Fibroblast of mammary gland (primary cell): ENCODE results near the gene NKD1.

Experiments used
- DNase-seq: peaks from one replicate; pipeline ENCODE4 v3.0.0-alpha.2; 2010; ENCODE audit warnings: low read depth
- H3K4me3 ChIP-seq: 2 replicates; pipeline ENCODE4 v1.5.1; 2011; ENCODE audit warnings: low read depth, mild to moderate bottlenecking, low read length, moderate library complexity; ENCODE audit not compliant: control insufficient read depth
- TF ChIP-seq, protein P1 (sequence below): conservative IDR thresholded peaks from 2 replicates; pipeline ENCODE4 v1.5.1; 2011; ENCODE audit warnings: low read depth, low read length, inconsistent platforms; ENCODE audit not compliant: control insufficient read depth, insufficient read depth

The NKD1 gene

DNA sequence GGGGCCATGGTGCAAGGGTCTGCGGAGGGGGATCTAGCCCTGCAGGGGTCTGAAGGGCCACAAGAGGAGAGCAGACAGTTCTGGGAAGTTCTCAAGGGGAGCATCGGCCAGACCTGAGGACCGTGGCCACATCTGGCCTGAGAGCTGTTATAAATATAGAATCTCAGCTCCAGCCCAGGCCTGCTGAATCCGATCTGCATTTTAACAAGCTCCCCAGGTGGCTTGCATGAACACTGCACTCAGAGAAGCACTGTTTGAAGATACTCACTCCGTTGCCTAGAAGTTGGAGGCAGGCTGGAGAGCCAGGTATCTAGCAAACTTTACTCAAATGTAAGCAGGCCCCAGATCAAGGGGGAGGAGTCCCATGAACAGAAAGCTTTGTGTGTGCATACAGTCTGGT is 61.3 kb downstream of the NKD1 start:
- TF ChIP-seq, protein P1, sequence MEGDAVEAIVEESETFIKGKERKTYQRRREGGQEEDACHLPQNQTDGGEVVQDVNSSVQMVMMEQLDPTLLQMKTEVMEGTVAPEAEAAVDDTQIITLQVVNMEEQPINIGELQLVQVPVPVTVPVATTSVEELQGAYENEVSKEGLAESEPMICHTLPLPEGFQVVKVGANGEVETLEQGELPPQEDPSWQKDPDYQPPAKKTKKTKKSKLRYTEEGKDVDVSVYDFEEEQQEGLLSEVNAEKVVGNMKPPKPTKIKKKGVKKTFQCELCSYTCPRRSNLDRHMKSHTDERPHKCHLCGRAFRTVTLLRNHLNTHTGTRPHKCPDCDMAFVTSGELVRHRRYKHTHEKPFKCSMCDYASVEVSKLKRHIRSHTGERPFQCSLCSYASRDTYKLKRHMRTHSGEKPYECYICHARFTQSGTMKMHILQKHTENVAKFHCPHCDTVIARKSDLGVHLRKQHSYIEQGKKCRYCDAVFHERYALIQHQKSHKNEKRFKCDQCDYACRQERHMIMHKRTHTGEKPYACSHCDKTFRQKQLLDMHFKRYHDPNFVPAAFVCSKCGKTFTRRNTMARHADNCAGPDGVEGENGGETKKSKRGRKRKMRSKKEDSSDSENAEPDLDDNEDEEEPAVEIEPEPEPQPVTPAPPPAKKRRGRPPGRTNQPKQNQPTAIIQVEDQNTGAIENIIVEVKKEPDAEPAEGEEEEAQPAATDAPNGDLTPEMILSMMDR: no peak
- no peak overlapping the region for H3K4me3 ChIP-seq
- DNase-seq: no peak

DNA sequence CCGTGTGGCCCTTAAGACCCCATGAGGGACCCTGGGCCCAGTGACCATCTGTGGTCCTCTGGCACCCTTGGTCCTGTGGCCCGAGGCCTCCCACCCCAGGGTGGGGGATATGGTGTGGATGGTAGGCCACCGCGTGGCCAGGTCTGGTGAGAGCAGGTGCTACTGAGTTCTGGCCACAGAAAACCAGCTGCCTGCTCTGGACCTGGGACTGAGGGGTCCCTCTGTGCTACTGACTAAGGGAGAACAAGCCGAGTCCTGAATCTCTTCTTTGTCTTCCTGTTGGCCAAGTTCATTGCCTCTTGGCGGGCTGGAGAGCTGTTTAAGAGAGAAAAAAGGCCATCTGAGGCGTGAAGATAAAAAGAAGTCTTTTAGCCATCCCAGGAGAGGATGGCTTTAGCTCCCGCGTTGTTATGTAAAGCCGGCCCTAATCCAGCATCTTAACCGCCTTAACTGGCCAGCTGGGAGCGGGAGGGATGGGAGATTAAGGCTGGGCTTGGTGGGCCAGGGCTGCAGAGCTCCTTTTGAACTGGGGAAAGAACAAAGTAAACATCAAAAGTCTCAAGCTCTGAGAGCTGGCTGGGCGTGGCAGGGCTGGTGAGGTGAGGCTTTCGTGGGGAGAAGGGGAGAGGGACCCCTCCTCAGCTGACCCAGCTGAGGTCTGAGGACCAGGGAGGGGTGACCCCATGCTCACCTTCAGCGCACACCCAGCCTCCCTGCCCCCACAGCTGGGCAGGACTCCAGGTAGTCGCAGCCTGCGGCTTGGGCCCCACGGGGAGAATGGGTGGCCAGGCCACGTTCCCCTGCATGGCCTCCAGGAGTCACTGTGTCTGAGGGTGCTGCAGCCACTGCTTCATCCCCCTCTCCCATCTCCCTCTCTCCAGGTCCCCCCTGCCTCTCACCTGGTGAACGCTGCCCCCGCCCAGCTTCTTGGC is 62.4 kb downstream of the NKD1 start:
- TF ChIP-seq, protein P1: no peak
- no peak for DNase-seq
- no peak overlapping the region for H3K4me3 ChIP-seq

DNA sequence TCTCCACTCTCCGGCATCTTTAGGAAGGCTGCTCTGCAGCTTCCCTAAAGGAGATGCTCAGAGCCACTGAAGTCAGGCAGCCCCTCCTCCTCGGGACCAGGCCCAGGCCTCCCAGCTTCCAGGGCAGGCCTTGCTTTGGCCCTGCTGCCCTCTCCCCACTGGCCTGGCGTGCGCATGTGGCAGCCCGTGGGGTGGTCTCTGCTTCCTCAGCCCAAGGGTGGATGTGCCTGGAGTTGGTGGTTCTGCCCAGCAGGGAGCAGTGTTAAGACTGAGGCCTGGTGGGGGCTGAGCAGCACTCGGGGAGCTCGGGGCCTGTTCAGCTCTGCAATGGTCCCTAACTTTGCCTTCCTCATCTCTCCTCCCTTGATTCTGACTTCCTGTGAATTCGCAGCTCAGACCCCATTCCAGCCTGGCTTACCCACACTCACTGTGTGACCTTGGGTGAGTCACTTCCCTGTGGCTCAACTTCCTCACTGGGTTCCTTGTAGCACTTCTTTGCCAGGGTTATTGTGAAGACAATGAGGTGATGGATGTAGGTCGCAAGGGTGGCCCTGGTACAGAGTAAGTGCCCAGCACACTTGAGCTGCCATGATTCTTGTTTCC is 63.2 kb downstream of the NKD1 start:
- DNase-seq: peak; percentile 39
- TF ChIP-seq, protein P1: no peak
- no peak overlapping the region for H3K4me3 ChIP-seq

DNA sequence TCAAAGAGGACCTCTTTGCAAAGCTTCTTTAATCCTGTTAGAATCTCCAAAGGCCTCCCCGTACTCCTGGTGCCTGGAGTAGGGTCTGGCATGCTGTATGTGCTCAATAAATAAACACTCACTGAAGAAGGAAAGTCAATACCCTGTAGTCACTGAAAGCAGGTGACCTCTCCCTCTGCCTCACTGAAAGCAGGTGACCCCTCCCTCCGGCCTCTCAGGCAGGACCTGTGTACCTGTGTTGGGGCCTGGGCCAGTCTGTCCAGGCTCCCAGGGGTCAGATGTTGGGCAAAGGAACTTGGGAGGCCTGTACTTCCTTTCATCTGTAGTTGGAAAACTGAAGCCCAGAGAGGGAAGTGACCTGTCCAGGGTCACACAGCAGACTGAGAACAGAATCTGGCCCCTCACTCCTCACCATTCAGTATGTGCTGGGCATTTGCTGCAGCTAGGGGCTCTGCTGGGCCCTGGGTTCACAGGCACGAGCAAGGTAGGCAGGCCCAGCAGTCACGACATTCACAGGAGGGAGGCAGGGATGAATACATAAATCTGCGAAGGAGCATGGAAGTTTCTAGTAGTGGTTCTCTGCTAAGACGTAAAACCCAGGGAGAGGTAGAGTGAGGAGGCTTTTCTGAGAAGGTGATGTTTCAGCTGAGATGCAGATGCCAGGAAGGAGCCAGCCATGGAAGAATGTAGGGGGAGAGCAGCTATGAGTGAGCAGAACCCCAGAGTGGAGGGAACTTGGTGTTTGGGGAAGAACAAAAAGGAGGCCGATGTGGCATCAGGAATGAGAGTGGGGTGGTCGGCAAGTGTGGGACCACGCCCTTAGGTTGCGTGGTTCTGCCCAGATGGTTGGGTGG is 64.0 kb downstream of the NKD1 start:
- no peak for DNase-seq
- TF ChIP-seq, protein P1: no peak
- H3K4me3 ChIP-seq: no peak overlapping the region

DNA sequence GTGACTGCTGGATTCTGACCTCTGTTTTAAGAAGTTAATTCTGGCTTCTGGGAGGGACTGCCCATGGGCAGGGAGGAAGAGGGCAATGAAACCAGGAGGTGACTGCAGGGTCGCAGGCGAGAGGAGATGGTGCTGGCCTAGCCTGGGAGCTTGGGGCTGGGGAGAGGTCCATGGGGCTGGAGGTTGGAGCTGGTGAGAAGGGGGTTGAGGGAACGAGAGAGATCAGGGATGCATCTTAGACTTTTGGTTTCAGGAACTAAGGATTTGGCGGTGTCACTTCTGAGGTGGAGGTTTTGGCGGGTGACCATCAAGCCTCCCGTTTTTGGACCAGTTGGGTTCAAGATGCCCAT is 64.6 kb downstream of the NKD1 start:
- H3K4me3 ChIP-seq: no peak overlapping the region
- TF ChIP-seq, protein P1: no peak
- DNase-seq: no peak

DNA sequence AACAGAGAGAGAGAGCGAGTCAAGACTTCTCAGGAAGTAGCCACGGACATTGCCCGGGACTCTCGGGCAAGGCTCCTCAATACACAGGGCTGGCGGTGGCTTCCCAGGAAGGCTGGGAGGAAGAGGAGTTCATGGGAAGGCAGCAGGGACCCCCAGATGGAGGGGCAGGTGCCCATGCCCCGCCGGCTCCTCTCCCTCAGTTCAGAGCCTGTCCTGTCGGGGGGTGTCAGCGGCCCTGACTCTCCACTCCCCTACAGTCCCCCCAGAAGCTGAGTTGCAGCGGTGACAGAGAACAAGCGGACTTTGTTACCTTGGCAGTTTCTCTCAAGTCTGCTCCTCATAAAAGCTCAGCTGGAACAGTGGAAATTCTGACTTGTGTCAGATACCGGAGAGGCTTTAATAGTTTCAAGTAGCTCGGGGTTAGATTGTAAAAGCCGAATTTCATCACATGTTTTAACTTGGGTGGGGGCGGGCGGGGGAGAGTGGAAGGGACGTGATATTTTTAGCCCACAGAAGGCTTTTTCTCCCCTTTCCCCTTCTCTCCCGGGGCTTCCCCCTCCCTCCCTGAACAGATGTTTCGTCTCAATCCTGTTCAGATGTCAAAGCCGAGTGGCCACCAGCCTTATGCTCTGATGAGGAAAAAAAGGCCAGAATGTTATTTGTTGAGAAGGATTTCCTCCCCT is 65.2 kb downstream of the NKD1 start:
- TF ChIP-seq, protein P1: no peak
- peak; percentile 3 for DNase-seq
- H3K4me3 ChIP-seq: no peak overlapping the region
